ENCODE measurements around the gene ZNF445.
"Not testable (repeated sequence)": the region's sequence is repeated elsewhere in the genome, so short reads cannot be mapped to it uniquely, and the experiment has no call there.

Gene ZNF445

DNA sequence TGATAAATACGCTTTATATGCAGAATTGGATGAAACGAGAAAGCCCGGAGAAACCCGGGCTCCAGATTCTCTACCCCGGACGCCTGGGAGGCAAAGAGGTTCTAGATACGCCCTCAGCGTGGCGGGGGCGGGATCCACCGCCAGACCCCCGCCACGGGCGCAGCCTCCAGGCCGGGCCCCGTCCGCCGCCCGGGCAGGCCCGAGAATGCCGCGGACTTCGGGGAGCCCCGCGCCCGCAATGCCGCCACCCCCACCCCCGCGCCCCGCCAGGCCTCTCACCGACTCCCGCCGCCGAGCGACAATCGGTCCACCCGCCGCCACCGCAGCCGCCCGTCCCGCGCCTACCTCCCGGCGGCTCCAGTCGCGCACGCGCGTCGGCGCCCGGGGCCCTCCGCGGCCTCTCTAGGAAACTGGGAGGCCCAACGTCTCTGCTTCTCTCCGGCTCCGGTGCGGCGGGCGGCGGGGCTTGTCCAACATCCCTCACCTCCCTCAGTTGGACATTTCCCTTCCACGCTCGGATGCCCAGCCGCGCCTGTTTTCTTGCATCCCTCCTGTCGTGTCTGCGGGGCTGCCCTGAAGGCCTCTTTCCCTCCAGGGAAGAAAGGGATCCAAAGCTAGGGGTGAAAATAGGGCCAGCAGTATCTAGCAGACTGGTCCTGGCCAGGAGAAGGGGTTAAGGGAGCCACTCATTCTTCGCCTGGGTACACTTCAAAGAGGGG lies at the start of gene ZNF445:
TSS of gene ZNF445 (minus strand) at position 359 of the 719 bp plus-strand sequence. CDS start 22,121 bp downstream, outside the sequence.
- peak; percentile 80 for DNase-seq (ENCODE audit: low read depth)

DNA sequence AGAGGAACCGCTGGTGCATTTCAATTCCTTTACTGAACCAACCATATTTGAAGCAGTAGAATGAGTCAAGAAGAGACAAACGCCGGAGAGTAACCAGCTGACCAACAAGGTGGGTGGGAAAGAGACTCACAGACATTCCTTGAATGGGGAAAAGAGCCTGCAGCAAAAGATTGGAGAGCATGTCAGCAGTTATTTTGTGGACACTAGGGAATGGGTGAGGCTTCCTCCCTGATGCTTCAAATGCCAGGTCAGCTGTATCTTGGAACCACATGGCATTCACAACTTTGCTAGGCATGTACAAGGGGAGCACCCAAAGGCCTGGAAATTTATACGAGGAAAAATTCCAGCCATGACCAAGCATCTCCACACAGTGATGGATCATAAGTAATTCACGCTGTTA lies 47.6 kb upstream of the ZNF445 start:
- no peak for DNase-seq (ENCODE audit: low read depth)

DNA sequence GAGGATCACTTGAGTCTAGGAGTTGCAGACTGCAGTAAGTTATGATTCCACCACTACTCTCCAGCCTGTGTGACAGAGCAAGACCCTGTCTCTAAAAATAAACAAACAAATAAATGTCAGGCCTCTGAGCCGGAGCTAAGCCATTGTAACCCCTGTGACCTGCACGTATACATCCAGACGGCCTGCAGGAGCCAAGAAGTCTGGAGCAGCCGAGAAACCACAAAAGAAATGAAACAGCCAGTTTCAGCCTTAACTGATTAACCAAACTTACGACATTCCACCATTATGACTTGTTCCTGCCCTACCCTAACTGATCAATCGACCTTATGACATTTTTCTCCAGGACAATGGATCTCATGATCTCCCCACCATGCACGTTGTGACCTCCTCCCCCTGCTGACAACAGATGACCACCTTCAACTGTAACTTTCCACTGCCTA lies 45.0 kb upstream of the ZNF445 start:
- no peak for DNase-seq (ENCODE audit: low read depth)

DNA sequence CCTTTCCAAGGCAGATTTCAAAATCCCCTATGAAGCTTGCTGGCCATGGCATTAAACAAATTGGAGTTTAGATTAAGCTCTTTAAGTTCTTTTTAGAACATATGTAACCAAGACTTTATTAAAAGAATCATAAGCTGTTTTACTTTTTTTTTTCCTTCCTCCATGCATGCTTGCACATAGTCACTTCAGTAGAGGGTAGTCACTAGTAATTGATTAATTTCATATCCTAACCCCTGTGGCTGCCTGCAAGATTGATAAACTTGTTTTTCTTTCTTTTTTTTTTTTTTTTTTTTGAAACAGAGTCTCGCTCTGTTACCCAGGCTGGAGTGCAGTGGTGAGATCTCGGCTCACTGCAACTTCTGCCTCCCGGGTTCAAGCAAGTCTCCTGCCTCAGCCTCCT lies 44.3 kb upstream of the ZNF445 start:
- no peak for DNase-seq (ENCODE audit: low read depth)

DNA sequence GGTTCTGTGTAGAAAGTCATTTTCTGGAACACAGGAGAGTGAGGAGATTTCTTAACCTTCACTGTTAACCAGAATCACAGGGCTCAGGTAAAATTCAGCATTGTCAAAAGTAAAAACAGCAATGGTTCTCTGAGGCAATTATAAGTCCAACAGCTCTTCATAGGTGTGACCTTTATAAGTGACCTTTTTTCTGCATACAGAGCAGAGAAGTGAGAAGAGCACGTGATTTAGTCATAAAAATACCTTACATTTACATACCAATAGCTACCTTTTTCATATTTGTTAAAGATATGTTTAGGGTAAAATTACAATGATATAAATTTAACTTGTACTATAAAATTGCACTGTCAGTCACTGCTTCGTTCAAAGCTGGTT lies 41.3 kb upstream of the ZNF445 start:
- no peak for DNase-seq (ENCODE audit: low read depth)

DNA sequence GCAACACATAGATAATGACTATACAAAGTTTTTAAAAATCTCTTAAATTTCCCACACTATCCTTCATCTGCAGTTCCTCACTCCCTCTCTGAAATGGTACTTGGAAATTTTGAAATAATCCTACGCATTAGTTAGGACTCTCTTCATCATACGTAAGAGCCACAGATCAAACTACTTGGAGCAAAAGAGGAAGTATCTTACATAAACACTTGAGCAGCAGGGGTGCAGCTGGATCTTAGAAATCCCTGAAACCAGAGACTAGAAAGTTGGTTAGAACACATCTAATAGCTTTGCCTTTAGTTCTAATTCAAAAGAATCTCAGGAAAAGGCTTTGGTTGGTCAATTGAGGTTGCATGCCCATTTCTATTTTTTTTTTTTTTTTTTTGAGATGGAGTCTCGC lies 38.8 kb upstream of the ZNF445 start:
- no peak for DNase-seq (ENCODE audit: low read depth)

DNA sequence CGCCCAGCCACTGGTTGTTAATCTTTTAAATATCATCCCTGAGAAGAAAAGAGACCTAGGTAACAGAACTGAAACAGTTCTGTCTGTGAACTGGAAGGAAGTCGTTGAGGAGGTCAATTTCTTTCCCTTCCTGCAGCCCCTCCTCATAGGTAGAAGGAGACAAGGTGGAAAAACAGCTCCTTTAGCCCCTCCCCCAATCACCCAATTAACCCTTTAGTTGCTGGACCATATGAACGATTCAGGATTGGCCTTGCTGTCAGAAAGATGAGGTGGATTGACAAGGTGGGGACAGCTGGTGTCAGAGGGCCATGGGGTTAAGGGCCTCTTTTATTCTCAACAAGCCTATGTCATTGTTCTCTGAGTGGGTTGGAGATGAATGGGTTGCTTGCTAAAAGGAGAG lies 36.0 kb upstream of the ZNF445 start:
- no peak for DNase-seq (ENCODE audit: low read depth)

DNA sequence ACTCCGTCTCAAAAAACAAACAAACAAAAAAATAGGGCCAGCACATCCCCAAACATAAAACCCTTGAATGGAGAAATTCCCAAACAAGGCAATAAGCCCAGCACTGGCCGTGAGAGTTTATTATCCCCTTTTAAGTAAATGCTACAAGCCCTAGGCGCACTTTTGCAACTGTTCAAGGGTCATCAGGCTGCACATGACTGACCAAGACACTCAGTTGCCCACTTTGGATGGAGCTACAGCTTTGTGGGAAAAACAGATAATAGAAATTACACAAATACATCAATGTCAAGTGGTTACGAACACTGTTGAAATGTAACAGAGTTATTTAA lies 33.7 kb upstream of the ZNF445 start:
- DNase-seq (ENCODE audit: low read depth) = no peak

DNA sequence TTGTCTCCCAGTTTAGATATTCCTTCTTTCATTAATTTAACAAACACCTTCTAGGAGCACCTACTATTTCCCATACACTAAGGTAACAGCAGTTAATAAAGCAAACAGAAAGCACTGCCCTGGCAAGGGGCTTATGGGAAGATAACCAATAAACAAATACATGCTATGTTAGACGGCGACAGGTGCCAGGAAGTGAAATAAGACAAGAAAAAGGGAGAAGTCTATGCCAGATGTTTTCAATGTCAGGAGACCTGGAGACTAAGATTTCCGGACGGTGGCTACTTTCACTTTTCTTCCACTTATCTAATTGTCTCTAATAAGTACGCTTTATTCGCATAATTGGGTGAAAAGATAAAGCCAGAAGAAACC lies 32.5 kb upstream of the ZNF445 start:
- DNase-seq (ENCODE audit: low read depth) = peak; percentile 25

DNA sequence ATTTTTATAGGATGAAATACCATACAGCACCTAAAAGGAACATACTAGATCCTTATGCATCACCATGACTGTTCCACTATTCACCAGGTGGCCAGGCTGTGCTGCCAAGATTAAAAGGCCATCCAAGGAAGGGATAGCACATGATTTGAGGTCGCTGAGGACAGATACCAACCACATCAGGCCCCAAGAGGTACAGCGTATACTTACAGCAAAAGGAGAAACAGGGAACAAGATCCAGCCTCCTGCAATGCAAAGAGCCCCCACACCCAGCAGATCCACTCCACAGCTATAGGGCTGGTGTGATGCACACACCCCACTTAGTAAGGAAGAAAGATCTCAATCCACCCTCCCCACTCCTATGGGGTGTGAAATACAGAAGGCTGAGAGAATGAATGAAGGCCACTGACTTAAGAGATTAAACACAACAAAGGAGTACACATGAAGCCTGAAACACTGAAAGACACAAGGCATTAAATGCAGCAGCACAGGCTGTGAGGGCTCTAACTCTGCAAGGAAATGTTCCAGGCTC lies 32.0 kb upstream of the ZNF445 start:
- DNase-seq (ENCODE audit: low read depth) = no peak

DNA sequence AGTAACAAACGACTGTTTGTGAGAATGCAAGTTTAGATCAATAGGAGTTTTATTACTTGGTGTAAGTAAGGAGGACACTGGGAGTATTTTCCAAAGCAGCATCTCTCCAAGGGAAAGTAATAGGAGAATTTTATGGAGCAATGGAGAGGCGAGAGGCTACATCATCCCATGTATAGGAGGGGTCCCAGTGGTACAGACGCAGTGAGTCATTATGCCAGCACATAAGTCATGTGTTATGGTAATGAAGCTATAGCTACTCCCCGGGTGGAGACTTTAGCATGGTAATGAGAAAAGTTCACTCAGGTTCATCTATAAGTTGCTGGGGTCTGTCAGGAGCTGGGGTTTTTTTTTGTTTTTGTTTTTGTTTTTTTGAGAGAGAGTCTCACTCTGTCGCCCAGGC lies 29.5 kb upstream of the ZNF445 start:
- DNase-seq (ENCODE audit: low read depth) = no peak

DNA sequence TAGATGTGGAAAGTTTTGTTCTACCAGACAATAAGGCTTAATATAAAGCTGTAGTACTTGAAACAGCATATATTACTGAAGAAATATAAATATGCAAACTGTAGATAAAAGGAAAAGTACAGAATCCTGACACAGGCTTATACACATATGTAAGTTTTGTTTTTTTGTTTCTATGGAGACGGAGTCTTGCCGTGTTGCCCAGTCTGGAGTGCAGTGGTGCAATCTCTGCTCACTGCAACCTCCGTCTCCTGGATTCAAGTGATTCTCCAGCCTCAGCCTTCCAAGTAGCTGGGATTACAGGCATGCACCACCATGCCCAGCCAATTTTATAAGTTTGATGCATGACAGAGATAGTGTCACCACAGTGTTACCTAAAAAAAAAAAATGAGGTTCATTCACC lies 29.1 kb upstream of the ZNF445 start:
- no peak for DNase-seq (ENCODE audit: low read depth)

DNA sequence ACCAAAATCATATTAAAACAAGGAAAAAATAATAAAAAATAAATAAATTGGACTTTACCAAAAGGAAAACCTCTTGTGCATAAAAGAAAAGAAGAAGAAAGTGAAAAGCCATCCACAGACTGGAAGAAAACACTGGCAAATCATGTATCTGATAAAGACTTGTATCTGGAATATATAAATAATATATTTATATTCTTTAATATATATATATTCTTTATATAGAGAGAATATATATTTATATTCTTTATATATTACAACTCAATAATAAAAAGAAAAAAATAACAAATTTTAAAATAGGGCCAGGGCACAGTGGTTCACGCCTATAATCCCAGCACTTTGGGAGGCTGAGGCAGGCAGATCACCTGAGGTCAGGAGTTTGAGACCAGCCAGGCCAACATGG lies 27.1 kb upstream of the ZNF445 start:
- DNase-seq (ENCODE audit: low read depth) = no peak

DNA sequence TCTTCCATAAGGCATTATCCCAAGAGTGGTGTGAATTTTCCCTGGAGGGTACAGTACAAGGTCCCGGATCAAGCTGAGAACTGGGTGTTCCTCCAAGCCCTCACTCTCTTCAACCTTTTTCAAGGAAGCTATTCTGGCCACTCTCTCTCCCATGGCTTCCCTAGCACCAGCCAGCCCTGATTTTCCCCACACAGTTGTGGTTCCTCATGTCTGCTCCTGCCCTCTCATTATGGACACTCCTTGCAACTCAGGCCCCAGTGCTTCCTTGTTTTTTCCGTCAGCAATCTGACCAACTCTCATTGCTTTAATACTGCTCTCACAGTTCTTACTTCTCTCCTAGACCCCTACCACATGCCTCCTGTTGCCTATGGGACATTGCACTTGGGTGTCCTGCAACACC lies 25.7 kb upstream of the ZNF445 start:
- DNase-seq (ENCODE audit: low read depth) = not testable (repeated sequence)

DNA sequence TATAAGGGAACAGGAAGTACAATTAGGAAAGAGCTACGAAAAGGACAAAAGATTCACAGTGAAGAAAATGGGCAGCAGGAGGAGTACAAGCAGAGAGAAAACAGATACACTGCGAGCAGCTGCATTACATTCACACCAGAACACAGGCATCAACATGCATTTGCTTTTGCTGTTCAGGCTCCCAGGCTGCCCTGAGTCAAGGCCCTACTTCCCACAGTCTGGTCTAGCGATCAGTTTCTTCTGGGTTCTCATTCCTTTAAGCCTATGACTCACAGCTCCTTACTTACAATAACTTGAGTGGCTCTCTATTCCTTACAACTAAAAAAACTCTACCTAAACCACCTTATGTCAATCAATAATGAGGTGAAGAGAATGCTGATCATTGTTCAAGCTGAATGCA lies 24.5 kb upstream of the ZNF445 start:
- peak; percentile 67 for DNase-seq (ENCODE audit: low read depth)

DNA sequence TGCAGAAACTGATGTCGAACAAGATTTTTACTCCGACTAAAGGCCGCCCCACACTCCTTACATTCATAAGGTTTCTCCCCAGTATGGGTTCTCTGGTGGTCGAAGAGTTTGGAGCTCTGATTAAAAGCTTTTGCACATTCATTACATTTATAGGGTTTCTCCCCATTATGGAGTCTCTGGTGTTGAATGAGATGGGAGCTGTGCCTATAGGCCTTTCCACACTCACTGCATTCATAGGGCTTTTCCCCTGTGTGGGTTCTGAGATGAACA lies 22.4 kb upstream of the ZNF445 start:
- not testable (repeated sequence) for DNase-seq (ENCODE audit: low read depth)

DNA sequence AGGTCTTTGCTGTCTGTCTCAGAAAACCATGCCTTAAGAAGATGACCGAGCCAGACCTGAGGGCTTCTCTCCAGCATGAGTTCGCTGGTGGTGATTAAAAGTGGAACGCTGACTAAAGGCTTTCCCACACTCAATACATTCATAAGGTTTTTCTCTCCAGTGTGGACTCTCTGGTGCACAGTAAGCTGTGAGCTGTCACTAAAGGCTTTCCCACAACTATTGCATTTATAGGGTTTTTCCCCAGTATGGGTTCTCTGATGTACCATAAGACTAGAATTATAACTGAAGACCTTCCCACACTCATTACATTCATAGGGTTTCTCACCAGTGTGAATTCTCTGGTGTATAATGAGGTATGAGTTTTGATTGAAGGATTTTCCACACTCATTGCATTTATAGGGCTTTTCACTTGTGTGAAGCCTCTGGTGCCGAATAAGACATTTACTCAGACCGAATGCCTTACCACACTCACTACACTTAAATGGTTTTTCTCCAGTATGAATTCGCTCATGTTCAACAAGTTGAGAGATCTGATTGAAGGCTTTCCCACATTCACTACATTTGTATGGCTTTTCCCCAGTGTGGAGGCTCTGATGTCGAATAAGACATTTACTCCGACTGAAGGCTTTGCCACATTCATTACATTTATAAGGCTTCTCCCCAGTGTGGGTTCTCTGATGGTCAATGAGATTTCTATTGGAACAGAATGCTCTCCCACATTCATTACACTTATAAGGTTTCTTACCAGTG lies 21.9 kb upstream of the ZNF445 start:
- no peak for DNase-seq (ENCODE audit: low read depth)

DNA sequence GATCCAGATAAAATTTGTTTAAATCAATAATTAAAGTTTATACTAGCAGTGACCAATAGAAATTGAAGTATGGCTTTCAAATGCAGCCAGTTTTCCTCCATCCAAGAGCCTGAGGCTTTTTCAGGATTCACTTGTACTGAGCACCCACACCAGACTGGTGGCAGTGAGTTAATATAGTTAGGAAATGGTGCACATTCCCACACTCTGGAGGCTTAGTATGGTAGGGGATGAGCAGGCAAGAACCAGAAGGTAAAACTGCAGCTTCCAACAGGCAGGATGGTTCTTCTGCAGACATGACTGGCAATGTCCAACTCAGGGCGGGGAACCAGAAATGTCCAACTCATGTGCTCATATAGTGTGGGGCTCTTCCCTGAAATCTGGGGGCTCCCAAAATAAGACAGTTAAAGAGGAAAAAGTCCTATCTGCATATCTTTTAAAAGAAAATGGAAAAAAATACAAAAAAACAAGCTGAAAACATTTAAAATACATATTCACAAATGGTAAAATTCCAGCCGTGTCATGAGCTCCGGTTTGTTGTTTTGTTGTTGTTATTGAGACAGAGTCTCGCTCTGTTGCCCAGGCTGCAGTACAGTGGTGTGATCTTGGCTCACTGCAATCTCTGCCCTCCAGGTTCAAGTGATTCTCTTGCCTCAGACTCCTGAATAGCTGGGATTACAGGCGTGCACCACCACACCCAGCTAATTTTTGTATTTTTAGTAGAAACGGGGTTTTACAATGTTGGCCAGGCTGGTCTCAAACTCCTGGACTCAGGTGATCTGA lies 18.4 kb upstream of the ZNF445 start:
- no peak for DNase-seq (ENCODE audit: low read depth)

DNA sequence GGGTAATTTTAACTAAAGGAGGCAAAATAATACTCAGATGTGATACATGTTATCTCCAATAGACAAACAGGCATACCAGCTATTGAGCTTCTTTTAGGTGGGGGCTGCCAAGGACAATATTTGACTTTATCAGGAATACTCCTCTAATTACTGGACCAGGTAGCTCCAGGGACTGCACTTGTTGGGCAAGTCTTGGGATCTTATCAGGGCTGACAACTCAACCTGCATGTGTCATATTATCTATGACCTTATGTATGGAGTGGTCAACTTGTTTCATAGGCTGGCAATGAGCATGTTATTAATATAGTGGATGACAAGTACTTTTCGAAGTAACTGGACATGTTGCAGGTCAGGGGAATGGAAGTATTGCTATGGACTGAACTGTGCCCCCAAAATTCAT lies 15.0 kb upstream of the ZNF445 start:
- no peak for DNase-seq (ENCODE audit: low read depth)

DNA sequence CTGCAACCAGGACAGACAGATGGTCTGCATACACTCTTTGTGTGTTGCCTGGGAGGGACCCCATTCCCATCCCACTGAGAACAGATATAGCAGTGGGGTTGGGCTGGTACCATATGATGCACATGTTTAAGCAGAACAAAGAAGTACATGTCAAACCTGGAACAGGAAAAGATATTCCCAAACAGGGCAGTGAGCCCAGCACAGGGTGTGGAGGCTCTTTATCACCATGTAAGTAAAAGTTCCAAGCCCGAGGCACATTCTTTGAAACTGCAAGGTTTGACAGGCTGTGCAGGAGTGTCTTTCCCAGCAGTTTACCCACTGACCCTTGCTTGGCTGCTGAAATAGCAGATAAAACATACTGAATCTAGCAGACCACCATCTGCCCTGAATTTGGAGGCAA lies 5.3 kb upstream of the ZNF445 start:
- DNase-seq (ENCODE audit: low read depth) = no peak

DNA sequence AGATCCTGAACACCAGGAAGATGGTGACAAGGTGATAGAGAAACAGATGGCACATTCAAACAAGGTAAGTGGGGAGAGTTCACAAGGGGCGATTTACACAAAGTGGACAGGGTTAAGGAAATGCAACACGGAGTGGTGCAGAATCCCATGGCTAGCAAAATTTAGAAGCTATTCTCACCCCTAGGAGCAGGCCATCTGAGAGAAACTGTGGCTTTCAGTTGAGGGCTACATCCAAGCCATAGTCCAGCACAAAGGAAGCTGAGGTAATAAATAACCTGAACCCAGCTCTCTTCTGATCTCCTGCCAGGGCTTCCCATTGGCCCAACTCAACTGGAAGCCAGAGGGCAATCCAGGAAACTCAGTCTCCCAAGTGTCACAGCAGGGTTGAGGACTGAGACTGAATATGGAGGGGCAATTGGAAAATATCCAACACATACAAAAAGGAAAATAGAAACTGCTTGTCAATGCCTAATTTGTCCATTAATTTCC lies 1.2 kb upstream of the ZNF445 start:
- no peak for DNase-seq (ENCODE audit: low read depth)

DNA sequence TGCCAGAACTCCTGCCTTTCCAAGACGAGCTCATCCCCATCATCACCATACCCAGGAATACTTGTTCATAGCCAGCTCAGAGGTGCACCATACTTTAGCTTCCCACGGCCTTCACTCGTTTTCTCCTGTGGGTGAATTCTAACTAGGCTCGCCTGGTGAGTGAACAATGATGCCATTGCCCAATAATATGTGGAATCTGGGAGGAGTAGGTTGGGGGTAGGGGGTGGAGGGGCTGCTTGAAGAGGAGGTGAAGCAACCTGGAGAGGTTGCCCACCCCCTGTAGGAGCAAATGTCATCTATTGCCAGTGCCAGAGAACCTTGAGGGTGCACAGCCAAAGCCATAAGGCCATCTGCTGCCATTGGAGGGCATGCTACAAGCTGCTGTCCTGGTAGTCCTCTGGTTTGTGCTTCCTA lies 592 bp upstream of the ZNF445 start:
- DNase-seq (ENCODE audit: low read depth) = no peak

DNA sequence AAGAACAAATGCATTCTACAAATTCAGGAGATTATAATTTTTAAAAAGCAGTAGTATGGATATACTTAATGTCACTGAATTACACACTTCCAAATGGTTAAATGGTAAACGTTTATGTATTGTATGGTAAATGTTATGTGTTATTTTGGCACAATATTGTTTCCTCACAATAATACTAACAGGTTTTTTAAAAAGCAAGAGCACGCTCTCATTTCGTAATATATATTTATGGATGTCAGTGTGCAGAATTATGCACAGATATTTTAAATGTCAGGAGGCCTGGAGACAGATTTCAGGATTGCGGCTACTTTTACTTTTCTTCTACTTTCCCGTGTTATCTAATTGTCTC lies 533 bp downstream of the ZNF445 start:
- no peak for DNase-seq (ENCODE audit: low read depth)
